ENCODE results near the gene ASGR2.
"Not testable (repeated sequence)": the region's sequence is repeated elsewhere in the genome, so short reads cannot be mapped to it uniquely, and the experiment has no call there.

ASGR2 gene

DNA sequence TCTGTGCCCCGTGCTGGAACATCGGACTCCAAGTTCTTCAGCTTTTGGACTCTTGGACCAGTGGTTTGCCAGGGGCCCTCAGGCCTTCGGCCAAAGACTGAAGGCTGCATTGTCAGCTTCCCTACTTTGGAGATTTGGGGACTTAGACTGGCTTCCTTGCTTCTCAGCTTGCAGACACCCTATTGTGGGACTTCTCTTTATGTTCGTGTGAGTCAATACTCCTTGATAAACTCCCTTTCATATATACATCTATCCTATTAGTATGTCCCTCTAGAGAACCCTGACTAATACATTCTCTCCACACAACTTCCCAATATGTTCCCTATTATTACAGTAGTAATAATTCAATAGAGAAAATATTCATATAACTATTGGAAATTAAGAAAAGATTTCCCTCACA, 9.2 kb upstream of the ASGR2 start:
- no peak for DNase-seq

DNA sequence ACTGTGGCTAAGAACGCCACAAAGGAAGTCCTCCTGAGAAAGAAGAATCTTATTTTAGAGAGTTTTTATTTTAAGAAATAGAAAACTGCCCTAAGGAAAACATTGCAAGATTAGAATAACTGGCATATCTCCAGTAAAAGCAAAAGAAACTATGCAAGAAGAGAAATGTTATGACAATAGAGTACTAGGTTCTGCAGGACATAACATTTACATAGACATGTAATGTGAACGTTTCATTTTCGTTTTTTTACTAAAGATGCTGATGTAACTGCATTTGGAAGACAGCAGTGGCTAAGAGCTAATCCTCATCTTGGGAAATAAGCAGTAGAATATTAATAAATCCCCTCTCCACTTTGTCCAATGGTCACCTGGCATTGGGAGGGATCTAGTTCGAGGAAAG, 7.8 kb upstream of the ASGR2 start:
- DNase-seq, result no peak

DNA sequence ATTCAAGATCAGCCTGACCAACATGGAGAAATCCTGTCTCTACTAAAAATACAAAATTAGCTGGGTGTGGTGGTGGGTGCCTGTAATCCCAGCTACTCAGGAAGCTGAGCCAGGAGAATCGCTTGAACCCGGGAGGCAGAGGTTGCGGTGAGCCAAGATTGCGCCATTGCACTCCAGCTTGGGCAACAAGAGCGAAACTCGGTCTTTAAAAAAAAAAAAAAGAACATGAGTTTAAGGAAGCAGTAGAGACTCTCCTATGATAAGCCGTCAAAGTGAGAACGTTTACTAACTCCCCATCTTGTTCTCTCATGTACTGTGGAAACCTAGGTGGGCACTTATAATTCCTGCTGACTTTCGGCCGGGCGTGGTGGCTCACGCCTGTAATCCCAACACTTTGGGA, 6.0 kb upstream of the ASGR2 start:
- DNase-seq, result not testable (repeated sequence)

DNA sequence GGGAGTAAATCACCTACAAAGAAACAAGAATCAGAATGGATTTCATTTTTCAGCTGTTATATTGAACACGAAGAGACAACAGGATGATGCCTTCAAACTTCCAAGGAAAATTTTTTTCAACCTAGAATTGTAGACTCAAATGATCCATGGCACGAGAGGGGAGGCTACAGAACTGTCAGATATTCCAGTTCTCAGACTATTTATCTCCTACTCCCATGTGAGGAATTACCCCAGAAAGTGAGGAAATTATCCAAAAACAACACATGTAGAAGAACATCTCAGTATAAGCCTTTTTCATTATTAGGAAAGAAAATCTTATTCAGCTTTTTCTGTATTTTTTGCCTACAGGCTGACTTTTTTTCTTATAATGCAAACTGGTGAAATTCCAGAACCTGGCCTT, 5.5 kb upstream of the ASGR2 start:
- no peak for DNase-seq

DNA sequence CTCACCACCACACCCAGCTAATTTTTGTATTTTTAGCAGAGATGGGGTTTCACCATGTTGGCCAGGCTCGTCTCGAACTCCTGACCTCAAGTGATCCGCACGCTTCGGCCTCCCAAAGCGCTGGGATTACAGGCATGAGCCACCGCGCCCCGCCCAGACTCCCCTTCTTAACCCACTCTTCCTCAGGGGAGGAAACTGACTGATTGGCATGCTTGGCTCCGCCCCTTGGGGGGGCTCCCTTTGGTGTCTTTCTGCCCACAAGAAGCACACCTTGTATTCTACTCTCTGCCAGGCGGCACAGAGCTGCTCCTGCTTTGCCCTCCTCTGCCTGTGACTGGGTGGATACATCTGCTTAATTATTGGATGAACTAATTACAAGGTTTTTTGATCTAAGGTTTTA, 4.7 kb upstream of the ASGR2 start:
- no peak for DNase-seq

DNA sequence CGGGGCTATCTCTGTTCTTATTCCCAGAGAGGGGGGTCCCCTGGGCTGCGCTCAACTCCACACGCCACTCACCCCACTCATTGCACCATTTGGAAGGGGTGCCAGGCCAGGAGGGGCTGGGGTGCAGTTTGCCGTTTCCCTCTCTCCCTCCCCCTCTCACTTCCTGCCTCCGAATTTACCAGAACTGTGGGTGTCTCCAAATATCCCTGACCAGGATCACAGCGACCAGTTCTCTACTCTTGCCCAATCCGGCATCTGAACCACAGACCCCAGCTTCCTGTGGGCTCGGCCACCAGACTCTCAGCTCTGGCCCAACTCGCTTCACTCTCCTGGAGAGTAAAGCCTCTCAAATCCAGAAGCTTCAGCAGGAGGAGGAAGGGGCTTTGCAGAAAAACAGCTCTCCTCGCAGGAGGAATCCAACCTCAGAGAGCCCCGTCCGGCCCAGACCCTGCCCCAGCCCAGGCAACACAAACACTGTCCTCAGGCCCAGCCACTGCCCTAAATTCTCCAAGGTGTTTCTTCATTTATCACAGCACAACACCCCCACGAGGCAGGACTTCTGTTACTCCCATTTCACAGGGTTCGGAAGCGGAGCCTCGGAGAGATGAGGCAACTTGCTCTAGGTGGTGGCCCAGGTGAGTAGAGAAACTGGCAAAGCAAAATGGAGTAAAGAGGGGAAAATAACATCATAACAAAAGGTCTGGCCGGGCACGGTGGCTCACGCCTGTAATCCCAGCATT, 423 bp upstream of the ASGR2 start:
- DNase-seq, result no peak

DNA sequence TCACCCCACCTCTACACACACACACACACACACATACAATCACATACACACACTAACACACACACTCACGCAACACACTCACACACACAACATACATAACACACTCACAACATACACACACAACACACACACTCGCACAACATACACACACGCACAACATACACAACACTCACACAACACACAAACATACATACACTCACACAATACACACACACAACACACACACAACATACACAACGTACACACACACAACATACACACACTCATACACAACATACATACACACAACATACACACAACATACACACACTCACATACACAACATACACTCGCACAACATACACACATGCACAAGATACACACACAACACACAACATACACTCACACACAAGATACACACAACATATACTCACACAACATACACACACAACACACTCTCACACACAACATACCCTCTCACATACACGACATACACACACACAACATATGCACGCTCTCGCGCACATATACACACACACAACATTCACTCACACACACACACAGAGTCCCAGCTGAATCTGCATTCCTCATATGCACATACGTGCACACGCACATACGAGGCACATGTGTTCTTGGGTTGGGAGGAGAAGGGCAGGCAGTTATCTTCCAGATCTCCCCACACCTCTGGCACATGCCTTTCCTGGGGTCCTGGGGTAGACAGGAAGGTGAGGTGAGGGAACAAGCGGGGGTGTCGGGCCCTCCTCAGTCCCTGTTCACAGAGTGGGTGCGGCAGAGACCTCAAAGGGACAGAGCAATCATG, 1.1 kb downstream of the ASGR2 start:
- no peak for DNase-seq

DNA sequence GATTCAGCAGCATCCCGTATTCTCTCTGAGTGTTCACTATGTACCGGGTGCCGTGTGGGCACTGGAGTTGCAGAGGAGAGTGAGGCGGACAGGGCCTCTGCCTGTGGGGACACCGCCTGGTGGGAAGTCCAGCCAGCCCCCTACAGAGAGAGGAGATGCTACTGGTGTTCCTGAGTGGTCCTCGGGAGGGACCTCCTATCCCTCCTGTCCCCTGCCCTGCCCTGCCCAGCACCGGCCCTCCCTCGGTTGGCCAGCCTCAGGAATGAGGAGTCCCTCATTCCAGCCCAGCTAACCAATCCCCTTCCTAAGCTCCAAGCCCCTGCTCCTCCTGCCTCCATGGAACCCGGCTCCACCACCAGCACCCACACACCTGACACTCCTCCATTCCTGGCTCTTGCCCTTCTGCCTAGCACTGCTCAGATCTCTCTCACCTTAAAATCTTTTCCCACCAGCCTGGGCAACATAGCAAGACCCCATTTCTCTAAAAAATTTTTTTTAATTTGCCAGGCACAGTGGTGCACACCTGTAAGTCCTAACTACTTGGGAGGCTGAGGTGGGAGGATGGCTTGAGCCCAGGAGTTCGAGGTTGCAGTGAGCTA, 2.0 kb downstream of the ASGR2 start:
- no peak for DNase-seq

DNA sequence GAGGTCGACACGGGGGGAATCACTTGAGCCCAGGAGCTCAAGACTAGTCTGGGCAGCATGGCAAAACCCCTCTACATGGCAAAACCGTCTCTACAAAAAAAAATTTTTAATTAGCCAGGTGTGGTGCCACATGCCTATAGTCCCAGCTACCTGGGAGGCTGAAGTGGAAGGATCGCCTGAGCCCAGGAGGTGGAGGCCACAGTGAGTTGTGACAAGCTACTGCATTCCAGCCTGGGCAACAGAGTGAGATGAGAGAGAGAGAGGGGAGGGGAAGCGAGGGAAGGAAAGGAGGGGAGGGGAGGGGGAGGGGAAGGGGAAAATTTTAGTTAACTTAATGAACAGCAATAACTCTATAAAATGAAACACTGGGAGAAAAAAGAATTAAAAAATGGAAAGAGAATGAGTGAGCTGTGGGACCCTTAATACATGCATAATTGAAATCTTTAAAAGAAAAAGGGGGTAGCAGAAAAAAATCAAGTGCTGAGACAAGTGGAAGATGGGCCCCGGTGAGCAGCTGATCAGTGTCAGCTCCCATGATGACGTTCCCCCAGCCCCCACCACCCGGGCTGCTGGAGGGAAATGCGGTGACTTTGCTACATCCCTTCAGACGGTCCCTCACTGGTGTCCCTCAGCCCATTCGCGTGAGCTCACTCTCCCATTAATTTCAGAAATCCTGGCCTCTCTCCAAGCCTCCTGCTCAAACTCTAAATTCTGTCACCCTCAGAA, 2.7 kb downstream of the ASGR2 start:
- no peak for DNase-seq

DNA sequence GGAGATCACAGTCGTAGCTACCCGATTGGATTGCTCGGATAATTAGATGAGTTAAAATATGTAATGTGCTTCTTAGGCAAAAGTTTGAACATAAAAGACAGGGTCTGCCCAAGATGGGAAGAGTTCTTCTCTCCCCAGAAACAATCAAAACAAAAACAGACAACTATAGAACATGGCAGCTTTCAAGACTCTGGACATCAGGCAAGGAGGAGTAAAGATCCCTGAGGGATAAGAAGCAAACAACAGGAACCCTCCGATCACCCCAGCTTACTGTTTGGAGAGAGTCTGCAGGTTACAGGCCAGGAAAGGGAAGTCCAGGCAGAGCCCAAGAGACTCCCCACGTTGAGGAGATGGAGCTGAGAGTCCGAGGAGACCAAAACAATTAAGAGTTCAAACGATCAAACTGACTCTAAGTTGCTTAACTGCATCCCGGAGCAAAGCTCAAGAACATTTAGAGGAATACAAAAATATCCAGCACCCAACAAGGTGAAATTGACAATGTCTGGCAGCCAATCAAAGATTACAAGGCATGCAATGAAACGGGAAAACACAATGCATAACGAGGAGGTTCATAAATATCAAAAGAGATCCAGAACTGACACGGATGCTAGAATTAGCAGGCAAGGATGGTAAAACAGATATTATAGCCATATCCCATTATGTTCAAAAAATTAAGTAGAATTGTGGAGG, 3.9 kb downstream of the ASGR2 start:
- no peak for DNase-seq

DNA sequence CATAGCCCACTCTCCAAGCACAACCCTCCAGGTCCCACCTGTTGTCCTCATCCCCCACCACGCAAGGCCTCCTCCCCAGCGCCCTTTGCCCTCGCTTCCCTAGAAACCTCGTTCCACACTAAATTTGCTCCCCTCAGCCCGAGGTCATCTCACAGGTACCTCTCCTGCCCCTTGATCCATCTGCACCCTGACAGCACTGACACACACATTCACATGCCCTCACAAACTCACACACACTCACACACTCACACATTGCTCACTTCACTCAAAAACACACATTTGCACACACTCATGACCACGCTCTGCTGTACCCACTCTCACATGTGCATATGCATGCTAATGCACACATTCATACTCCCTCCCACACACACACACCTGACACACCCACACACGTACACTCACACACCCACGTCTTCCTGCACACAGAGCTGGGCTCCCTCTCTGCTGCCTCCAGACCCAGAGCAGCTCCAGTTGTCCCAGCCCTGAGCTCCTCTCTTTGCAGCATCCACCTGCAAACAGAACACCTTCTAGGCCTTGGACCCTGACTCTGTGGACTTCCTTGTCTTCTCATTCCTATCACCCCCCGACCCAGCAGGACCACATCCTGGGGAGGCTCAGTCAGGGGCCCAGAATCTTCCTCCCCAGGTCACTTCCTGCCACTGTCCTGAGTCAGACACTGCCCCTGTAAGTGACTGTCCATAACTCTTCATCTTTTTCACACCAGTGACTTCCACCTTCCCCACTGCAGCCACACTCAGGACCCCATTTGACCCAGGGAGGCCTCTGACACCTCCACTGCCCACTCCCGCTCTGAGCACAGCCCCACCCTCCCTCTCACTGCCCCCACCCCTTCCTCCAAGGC, 4.9 kb downstream of the ASGR2 start:
- no peak for DNase-seq

DNA sequence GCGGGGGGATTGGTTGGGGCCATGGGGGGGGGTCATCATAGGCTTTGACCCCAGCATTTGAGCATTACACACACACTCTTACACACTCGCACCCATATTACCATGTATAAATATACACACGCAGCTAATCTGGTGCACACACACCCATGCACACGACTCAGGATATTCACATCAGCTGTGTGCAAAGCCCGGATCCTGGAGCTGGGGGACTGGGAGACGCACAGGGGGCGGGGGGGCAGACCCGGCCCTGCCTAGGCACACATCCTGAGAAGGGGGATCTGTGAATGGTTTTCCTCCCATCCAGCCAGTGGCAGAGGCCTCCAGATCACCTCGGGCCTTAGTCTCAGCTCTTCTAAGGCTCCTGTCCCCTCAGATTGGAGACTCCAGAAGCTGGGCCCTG, 5.6 kb downstream of the ASGR2 start:
- no peak for DNase-seq

DNA sequence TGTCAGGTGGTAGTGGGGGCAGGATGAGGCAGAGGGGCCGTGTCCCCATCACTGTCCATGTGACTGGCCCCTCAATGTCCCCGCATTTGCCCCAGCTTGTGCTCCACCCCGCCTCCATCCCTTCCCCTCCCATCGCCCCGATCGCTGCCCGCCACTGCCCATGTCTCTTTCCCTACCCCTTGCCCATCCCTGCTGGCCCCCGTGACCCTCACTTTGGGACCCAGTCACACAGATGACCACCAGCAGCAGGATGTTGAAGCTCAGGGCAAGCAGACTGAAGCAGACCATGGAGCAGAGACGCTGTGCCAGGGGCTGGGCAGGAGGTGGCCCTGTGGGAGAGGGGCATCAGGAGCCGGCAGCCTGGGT, 6.1 kb downstream of the ASGR2 start:
- DNase-seq, result no peak

DNA sequence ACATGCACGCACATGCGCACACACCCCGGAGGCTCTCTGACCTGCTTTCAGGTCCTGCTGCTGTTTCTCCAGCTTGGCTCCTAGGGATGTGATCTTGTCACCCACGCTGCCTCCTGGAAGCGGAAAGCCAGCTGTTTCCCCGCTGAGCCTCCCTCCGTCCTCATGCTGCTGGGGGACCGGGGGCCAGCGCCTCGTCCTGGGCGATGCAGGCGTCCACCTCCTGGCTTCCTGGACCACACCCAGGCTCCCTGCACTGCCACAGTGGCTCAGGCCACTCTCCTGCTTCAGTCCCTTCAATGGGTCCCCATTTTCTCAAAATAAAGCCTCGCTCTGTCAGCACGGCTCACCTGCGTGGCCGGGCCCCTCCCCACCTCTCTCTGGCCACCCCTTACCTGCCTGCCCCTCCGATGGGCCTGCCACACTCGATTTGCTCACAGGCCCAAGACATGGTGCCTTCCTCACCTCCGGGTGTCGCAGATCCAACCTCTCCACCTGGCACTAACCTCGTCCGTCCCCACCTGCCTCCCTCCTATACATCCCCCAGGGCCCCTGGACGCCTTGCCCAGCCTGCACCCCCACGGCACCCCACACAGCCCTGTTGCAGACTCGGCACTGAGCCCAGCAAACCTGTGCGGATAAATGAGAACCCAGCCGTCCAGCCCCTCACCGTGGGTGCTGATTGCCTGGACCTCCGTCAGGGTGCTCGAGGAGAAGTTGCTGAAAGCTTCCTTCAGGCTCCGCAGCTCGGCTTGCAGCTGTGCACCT, 6.6 kb downstream of the ASGR2 start:
- DNase-seq, result no peak

DNA sequence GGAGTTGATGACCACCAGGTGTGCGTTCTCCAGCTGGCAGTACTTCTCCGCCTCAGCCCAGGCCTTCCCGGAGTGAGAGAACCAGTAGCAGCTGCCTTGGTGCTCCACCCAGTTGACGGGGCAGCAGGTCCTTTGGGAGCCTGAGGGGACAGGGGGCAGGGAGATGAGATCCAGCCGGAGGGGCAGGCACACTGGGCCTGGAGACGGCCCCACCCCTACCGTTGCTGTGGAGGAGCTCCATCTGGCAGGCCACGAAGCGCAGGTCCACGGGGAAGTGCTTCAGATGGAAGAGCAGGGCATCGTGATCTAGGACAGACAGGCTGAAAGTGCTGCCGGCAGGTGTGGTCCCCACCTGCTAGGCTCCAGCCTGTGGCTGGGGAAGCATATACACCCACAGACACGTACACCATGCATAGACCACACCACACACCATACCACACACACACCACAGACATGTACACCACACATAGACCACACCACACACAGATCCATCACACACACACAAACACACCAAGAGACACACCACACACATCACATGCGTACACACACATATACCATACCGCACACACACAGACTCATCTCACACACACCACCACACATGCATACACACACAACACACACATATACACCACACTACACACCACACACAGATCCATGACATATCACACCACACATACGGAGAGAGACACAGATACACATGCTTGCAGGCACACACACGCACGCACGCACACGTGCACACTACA, 7.4 kb downstream of the ASGR2 start:
- DNase-seq, result no peak

DNA sequence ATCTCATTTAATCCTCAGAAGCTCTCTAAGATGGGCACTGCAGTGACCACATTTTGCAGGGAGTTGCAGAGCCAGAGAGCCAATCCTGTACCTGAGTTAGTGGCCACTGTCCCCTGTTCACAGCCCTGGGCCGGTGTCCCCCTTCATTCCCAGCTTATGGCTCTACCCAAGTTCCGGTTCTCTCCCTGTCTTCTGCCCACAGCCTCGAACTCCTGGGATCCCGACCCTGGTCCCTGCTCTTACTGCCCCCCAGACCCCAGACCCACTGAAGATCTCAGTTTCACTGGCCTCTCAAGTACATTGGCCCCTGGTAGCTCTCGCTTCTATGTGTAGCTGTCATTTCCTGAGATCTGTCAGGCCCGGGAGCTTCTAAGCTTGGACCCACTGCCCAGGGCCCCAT, 12.2 kb downstream of the ASGR2 start:
- no peak for DNase-seq

DNA sequence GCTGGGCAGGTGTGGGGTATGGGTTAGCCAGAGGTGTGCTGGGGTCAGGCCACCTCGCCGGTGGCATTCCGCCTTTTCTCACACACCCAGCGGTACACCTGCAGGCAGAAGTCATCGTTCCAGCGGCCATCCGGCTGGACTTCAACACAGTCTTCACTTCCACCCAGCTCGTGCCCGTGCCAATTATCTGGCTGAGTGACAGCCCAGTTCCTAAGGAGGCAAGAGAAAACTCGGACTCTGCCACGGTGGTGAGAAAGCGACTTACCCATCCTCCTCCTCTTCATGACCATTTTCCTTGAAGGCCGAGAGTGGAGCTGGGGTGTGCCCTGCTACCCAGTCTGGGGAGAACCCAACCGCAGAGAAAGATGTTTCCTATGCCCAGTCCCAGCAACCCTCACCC, 13.1 kb downstream of the ASGR2 start:
- no peak for DNase-seq

DNA sequence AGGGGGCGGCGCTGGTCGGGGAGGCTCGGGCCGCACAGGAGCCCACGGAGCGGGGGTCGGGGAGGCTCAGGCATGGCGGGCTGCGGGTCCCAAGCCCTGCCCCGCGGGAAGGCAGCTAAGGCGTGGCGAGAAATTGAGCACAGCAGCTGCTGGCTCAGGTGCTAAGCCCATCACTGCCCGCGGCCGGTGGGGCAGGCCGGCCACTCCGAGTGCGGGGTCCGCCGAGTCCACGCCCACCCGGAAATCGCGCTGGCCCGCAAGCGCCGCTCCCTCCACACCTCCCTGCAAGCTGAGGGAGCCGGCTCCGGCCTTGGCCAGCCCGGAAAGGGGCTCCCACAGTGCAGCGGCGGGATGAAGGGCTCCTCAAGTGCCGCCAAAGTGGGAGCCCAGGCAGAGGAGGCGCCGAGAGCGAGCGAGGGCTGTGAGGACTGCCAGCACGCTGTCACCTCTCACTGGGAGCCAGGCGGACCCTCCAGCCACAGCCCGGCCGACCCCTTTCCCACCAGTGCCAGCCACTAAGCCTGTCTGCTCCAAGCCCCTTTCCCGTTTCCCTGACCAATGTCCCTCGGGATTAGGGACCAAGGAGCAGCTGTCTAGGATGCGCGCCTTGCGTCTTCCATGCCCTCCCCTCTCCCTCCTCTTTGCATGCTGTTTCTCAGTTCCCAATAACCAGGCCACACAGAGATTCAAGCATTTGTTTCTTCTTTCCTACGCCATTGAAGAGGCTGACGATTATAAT, 13.8 kb downstream of the ASGR2 start:
- not testable (repeated sequence) for DNase-seq

DNA sequence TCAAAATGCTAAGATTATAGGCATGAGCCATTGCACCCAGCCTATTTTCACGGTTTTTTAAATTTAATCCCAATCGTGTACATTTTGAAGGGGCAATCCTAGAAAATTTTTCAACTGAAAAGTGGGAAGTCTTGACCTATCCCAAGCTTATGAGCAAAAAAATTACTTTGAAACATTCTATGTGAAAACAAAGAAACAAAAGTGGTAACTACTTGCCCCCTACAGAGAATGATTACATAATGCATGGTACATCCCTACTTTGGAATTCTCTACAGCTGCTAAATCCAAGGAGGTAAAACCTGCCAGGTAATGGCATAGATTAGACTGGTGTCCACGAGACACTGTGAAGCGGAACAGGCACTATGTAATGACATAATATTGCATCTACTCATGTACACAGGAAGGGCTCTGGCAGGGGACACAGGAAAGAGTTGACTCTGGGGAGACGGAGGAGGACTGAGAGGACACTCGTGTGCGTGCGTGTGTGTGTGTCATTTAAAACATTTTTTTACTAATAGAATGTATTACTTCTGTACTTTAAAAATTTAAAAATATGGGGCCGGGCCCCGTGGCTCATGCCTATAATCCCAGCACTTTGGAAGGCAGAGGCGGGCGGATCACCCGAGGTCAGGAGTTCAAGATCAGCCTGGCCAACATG, 15.7 kb downstream of the ASGR2 start:
- DNase-seq, result no peak
